MV-4-11 (cell line): ENCODE measurements around the gene CCL23.
"Not testable (repeated sequence)": the region's sequence is repeated elsewhere in the genome, so short reads cannot be mapped to it uniquely, and the experiment has no call there.

Experiments
- DNase-seq: peaks from one replicate; lab custom pipeline; 2025; lab: John Stamatoyannopoulos, UW

The CCL23 gene

GRCh38 chr17:36004594-36005108 is 13.1 kb downstream of the CCL23 start:
- DNase-seq: peak; percentile 6

DNA sequence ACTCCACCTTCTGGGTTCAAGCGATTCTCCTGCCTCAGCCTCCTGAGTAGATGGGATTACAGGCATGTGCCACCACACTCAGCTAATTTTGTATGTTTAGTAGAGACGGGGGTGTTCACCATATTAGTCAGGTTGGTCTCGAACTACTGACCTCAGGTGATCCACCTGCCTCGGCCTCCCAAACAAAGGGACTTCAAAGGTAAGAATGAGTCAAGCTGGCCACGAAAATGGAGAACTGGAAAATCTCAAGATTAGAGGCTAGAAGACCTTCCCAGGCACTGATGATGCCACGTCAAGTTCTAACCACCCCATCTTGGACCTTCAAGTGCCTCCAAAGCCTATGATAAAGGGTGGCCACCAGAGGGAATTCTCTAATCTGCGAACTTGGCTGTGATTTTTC is 15.1 kb downstream of the CCL23 start:
- DNase-seq: no peak

- DNase-seq: no peak
Measured at GRCh38 chr17:36001862-36002603, 15.7 kb downstream of the CCL23 start.

DNA sequence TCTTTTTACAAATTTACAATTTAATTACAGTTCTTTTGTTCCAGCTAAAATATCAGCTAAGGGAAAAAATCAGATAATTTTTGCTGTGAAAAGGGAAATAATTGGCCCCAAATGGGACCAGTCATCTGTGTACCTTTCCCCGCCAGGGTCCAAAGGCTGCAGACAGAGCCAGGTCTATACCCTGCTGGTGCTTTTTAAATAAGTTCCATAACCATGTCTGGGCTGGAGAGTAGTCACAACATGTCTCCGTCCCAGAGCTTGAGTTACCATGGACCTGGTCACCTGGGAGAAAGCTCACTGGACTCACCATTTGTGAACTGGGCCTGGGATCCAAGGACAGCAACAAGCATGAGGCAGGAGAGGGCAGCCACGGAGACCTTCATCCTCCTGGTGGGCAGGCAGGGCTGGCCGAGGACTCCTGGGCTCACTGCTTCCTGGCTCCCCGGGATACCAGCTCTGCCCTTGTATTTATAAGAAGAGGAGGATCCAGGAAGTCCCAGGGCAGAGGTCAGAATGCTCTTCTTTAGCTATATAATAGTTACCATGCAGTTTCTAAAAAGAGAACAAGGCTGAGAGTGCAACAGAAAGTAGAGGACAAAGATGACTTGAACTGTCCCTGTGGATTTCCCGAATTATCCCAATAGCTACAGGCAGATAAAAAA is 16.5 kb downstream of the CCL23 start, which contains the start of gene CCL15:
TSS of gene CCL15 (minus strand) at position 444 of the 662 bp plus-strand sequence. CDS start at position 383, 61 bp downstream.
- DNase-seq: no peak

DNA sequence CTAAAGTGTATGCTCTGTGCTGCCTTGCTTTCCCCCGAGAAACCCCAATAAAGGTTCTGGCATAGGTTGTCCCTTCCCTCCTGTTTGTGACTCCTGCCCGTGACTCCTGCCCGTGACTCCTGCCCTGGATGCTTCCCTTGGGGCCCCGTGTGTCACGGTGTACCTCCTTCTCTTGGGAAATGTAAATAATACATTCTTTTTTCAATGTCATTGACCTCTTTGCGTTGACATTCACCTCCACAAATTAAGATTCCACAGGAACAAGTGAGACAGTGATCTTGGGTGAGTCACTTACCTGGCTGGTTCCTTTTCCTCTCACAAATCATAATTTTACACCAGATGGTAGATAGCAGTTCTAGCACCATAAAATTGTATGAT is 17.1 kb downstream of the CCL23 start:
- no peak for DNase-seq

- no peak for DNase-seq
Measured at GRCh38 chr17:35998756-35999155, 19.0 kb downstream of the CCL23 start.

GRCh38 chr17:35998018-35998545 is 19.7 kb downstream of the CCL23 start:
- DNase-seq: no peak

GRCh38 chr17:35995346-35995745 is 22.4 kb downstream of the CCL23 start:
- DNase-seq: not testable (repeated sequence)

GRCh38 chr17:35991075-35991474 is 26.7 kb downstream of the CCL23 start:
- no peak for DNase-seq

- DNase-seq: no peak
Measured at GRCh38 chr17:35988164-35988563, 29.6 kb downstream of the CCL23 start.

GRCh38 chr17:35986643-35987042 is 31.1 kb downstream of the CCL23 start, which contains the start of gene CCL14:
TSS of gene CCL14 (minus strand) at chr17:35986729. CDS start at chr17:35986649, 80 bp downstream.
- no peak for DNase-seq

DNA sequence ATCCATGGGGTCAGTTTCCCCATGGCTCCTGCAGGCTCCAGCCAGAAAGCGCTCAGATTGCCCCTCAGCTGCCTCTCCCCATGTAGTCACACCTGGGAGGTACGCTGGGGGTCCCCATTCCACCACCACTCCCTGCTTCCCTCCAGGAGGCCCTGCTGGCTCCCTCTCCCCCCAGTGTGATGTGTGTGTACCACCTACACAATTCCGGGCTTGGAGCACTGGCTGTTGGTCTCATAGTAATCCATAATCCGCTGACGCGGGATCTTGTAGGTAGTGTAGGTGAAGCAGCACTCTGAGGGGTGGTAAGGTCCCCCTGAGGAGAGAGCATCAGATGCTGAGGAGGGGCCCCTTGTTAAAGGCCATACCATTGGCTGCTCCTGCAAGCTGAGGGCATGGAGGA is 33.6 kb downstream of the CCL23 start:
- no peak for DNase-seq

DNA sequence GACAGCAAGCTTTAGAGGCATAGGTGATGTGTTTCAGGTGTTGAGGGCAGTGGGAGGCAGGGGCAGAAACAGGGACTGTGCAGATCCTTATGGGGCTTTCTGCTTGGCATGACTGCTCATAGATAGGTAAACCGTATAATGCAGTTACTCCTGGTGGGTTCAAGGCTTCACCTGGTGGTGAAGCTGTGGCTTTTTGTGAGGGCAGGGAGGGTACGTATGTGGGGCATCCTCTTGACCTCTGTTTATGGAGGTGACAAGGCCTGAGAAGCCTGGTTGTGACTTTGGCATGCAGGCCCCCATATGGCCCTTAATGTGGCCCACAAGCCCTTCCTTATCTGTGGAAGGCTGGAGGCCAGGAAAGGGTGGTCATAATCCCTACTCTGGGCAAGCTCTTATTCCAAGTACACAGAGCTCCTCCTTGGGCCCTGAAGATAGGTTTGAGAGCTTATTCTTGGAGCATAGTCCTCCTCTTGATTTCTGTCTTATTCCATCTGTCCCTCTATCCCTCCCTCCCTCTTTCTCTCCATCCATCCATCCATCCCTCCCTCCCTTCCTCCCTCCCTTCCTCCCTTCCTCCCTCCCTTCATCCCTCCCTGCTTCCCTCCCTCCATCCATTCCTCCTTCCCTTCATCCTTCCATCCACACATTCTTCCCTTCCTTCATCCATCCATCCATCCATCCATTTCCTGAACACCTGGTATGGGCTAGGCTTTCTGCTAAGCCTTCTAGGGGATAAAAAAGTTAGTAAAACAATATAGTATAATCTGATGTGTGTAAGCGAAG is 35.2 kb downstream of the CCL23 start:
- DNase-seq: no peak

DNA sequence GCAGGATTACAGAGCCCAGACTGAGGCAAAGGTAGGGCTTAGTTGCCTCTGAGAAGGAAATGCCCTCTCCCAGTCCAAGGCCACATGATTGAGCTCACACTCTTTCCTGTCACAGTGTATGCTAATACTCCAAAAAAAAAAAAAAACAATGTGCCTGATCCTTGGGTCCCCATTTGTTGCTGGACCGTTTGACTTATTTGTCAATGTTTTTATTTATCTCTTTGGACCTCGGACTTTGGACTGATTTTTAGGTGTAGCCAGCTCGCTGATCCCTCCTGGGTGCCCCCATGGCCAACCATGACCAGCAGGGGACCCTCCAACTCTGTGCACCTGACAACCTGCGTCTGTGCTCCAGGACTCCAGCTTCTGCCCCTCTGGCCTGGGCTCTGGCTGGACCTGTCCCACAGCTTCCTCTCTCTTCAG is 35.9 kb downstream of the CCL23 start:
- no peak for DNase-seq

- no peak for DNase-seq
Measured at GRCh38 chr17:35981246-35981645, 36.5 kb downstream of the CCL23 start, which contains the start of gene CCL16. TSS of gene CCL16 (minus strand) at chr17:35981497. CDS start at chr17:35981420, 77 bp downstream.

- DNase-seq: no peak
Measured at GRCh38 chr17:35978346-35978745, 39.4 kb downstream of the CCL23 start.

GRCh38 chr17:35977509-35977908 is 40.3 kb downstream of the CCL23 start:
- no peak for DNase-seq

DNA sequence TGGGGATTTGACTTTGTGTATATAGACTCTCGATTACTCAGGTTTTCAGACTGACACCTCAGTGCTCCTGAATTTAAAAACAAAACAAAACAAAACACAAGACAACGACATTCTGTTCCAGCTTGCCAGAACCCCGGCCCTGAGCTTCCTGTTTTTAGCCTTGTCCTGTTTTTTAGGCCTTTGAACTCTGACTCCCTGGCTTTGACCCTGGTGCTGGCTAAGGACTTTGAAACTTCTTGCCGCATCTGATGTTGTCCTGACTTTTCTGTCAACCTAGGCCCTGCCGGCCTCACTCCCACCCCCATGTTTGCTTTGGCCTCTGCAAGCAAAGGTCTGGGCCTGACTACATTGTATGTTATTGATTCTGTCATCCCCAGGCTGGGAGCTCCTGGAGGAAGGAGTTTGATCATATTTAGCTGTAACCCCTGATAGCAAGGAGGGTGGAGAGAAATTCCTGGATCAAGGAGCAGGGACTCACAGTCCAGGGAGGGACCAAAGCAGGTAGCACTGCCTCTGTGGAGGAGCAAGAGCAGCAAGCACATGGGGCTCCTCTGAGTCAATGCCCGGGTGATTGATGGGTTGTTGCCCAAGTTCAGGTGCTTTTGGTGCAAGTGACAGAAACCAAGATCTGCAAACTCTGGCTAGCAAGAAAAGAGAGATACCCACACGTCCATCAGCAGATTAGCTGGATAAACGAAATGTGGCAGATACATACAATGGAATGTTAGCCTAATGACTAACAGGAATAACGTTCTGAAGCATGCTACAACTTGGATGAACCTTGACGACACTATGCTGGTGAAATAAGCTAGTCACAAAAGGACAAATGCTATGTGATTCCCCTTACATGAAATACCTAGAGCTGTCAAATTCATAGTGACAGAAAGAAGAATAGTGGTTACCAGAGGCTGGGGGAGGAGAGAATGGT is 44.2 kb downstream of the CCL23 start:
- DNase-seq: peak; percentile 28

DNA sequence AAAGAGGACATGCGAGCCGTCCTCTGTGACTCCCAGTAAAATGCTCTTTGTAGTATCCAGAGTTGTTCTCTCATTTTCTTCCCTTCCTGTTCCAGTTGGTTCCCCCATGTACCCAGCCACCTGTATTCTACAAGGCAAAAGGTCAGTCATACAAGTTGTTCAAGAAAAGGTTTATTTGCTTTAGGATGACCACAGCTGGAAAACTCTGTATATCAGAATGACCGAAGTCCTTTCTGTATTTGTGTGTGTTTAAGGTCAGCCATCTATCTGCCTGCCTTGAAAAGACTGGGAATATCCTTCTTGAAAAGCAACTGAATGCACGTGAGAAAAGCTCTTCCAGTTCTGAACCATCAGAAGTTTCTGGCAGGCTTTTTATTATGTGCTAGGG is 44.8 kb downstream of the CCL23 start:
- DNase-seq: no peak

DNA sequence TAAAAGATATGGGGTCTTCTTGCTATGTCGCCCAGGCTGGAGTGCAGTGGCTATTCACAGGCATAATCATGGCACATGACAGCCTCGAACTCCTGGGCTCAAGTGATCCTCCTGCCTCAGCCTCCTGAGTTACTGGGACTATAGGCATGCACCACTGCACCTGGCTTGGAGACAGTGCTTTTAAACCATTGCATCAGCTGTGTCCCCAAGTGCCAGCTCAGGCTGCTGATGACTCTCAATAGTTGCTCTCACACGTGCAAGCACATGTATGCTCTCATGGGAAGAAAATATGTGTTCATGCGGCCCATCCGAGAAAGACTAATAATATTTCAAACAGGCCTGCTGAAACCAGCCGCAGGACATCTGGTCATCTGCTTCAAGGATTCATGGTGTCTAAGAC is 45.2 kb downstream of the CCL23 start:
- DNase-seq: no peak

- DNase-seq: no peak
Measured at GRCh38 chr17:35972066-35972465, 45.7 kb downstream of the CCL23 start.
